Skeletal muscle tissue (tissue), 4 donors: ENCODE results near the gene TBCD. TPM values are rescaled to one million over a fixed set of nuclear protein-coding genes. Genes with fewer than 3 reads are reported as not detected.

Experiments used
- H3K27ac ChIP-seq: one replicate; pipeline ENCODE4 v1.7.0; 2013; ENCODE audit warnings: mild to moderate bottlenecking, low read depth, low read length, inconsistent platforms
- H3K27me3 ChIP-seq, 3 donors: one replicate each; pipeline ENCODE4 v1.7.0; 2013; ENCODE audit warnings: low read length in 3 of 3; ENCODE audit not compliant: control insufficient read depth in 3 of 3, insufficient read depth in 3 of 3
- H3K36me3 ChIP-seq, 3 donors: one replicate each; pipeline ENCODE4 v1.7.0; 2013; ENCODE audit warnings: low read length in 3 of 3; ENCODE audit not compliant: control insufficient read depth in 3 of 3, insufficient read depth in 3 of 3
- H3K4me1 ChIP-seq, 3 donors: one replicate each; pipeline ENCODE4 v1.7.0; 2013; ENCODE audit warnings: low read length in 3 of 3, mild to moderate bottlenecking in 3 of 3; ENCODE audit not compliant: control insufficient read depth in 3 of 3, insufficient read depth in 3 of 3
- H3K4me3 ChIP-seq, 3 donors: one replicate each; pipeline ENCODE4 v1.7.0; 2013; ENCODE audit warnings: low read length in 3 of 3
- H3K9ac ChIP-seq, 3 donors: one replicate each; pipeline ENCODE4 v1.7.0; 2013; ENCODE audit warnings: low read length in 3 of 3, mild to moderate bottlenecking in 3 of 3, moderate library complexity in 2 of 3, low read depth in 1 of 3
- H3K9me3 ChIP-seq, 3 donors: one replicate each; pipeline ENCODE4 v1.7.0; 2013; ENCODE audit warnings: low read length in 3 of 3; ENCODE audit not compliant: control insufficient read depth in 3 of 3
- total RNA-seq: library from RNA; depleted of rRNA; stranded (reverse); fragments of >200 nt; gene quantifications from one replicate; pipeline ENCODE4 v1.2.3, GENCODE V29; 2014
- donor health status: Osteomylitis.

The TBCD gene
- total RNA-seq, 1 donor from 2014 or later: 27.1 TPM

- no peak overlapping the region for H3K4me3 ChIP-seq
- no peaks in the 10 kb centered on the region for H3K9me3 ChIP-seq
- peaks cover 18 to 19% (median 19%) of the 10 kb centered on the region in 3 donors for H3K4me1 ChIP-seq
- no peak overlapping the region for H3K27ac ChIP-seq
- H3K9ac ChIP-seq: no peak overlapping the region
- no peaks in the 10 kb centered on the region for H3K27me3 ChIP-seq
- peaks cover 10 to 16% (median 16%) of the 10 kb centered on the region in 3 donors for H3K36me3 ChIP-seq
Observed at GRCh38 chr17:82800885-82801284, 49.0 kb downstream of the TBCD start.

GRCh38 chr17:82801377-82801970 is 49.6 kb downstream of the TBCD start:
- Histone ChIP-seq H3K36me3 (peaks cover 10 to 18% (median 16%) of the 10 kb centered on the region in 3 donors), H3K9me3 (no peaks in the 10 kb centered on the region), H3K27ac (no peak overlapping the region), H3K4me3 (no peak overlapping the region), H3K4me1 (peaks cover 19 to 25% (median 23%) of the 10 kb centered on the region in 3 donors), H3K9ac (no peak overlapping the region), H3K27me3 (no peaks in the 10 kb centered on the region)

- peaks cover 10 to 18% (median 16%) of the 10 kb centered on the region in 3 donors for H3K36me3 ChIP-seq
- no peak overlapping the region for H3K27ac ChIP-seq
- no peak overlapping the region for H3K9ac ChIP-seq
- peaks cover 21 to 27% (median 25%) of the 10 kb centered on the region in 3 donors for H3K4me1 ChIP-seq
- H3K27me3 ChIP-seq: no peaks in the 10 kb centered on the region
- H3K4me3 ChIP-seq: no peak overlapping the region
- no peaks in the 10 kb centered on the region for H3K9me3 ChIP-seq
Observed at GRCh38 chr17:82802075-82802780, 50.4 kb downstream of the TBCD start.

DNA sequence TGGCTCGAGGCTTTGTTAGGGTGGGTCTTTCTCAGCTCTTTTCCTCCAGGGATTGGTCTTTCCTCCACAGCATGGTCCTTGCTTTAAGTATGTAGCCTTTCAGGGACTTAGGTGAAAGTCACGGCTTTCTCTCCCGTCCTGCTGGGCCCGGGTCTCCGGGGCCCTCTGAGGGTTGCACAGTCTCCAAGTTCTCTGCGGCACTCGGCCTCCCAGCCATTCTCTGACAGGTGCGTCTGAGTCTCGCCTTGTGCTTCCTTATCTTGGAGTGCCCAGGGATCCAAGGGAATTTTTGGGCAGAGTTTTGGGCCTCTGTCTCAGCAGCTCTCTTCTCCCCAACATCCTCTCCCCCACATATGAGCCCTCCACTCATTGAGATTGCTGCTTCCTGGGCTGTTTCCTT is 51.3 kb downstream of the TBCD start:
- H3K36me3 ChIP-seq: peaks cover 14 to 23% (median 16%) of the 10 kb centered on the region in 3 donors
- H3K9ac ChIP-seq: no peak overlapping the region
- H3K27ac ChIP-seq: no peak overlapping the region
- no peaks in the 10 kb centered on the region for H3K27me3 ChIP-seq
- H3K9me3 ChIP-seq: no peaks in the 10 kb centered on the region
- H3K4me1 ChIP-seq: peaks cover 21 to 29% (median 25%) of the 10 kb centered on the region in 3 donors
- no peak overlapping the region for H3K4me3 ChIP-seq

DNA sequence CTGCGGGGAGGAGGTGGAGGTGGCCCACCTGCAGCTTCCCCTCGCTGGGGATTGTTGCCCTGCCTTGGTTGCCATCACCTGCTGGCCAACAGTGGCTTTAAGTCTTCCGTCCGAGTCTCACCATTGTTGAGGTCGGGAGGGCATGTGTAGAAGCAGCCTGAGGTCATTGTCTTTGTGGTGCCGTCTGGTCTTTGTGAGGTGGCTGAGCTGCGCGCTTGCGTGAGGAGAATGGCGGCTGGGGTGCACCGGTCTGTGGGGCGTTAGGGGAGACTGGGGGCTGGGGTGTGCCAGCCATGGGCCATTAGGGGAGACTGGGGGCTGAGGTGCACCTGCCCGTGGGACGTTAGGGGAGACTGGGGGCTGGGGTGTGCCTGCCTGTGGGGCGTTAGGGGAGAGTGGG is 51.7 kb downstream of the TBCD start:
- Histone ChIP-seq H3K27me3 (no peaks in the 10 kb centered on the region), H3K4me1 (peaks cover 21 to 29% (median 25%) of the 10 kb centered on the region in 3 donors), H3K9ac (no peak overlapping the region), H3K9me3 (no peaks in the 10 kb centered on the region), H3K27ac (no peak overlapping the region), H3K36me3 (peaks cover 11 to 20% (median 16%) of the 10 kb centered on the region in 3 donors), H3K4me3 (no peak overlapping the region)

DNA sequence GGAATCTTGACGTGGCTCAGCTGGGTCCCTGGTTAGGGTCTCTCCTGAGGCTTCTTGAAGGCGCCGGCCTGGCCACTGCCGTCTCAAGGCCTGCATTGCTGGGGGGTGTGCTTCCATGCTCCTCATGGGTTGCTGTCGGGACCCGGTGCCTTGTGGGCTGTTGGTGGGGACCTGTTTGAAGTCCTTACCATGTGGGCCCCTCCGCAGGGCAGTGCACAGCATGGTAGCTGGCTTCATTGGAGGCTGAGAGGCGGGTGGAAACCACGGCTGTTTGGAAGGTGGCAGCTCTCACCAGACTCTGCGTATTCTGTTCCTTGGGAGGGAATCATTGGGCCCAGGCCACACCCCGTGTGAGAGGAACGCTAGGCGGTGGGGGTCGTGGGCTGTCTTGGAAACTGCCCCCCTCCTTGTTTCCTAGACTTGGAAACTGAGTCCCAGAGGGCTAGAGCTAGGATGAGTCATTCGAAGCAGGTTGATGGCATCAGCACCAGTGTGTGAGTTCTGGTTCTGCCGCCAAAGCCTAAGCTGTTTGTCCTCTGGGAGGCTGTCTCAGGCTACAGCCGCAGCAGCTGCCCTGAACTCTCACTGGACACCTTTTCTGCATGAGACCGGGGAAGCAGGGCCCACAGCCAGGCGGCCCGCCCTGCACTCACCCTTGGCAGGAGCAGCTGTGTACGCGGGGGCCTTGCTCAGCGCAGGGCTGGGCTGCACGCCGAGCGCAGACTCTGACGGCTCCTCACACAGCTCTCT is 52.8 kb downstream of the TBCD start:
- H3K9ac ChIP-seq: peak overlapping the region; percentile 56 to 66 (median 65)
- peaks cover 21 to 29% (median 25%) of the 10 kb centered on the region in 3 donors for H3K4me1 ChIP-seq
- peaks cover 9 to 17% (median 15%) of the 10 kb centered on the region in 3 donors for H3K36me3 ChIP-seq
- no peaks in the 10 kb centered on the region for H3K27me3 ChIP-seq
- H3K4me3 ChIP-seq: peak overlapping the region in 2 of 3 donors; percentile 32 to 36
- H3K9me3 ChIP-seq: no peaks in the 10 kb centered on the region
- H3K27ac ChIP-seq: peak overlapping the region; percentile 84

GRCh38 chr17:82805254-82805653 is 53.4 kb downstream of the TBCD start:
- Histone ChIP-seq H3K4me1 (peaks cover 21 to 29% (median 25%) of the 10 kb centered on the region in 3 donors), H3K4me3 (peak overlapping the region in 2 of 3 donors; percentile 32 to 41), H3K27ac (peak overlapping the region; percentile 84), H3K27me3 (no peaks in the 10 kb centered on the region), H3K9ac (peak overlapping the region; percentile 56 to 66 (median 63)), H3K9me3 (no peaks in the 10 kb centered on the region), H3K36me3 (peaks cover 9 to 14% (median 12%) of the 10 kb centered on the region in 3 donors)

DNA sequence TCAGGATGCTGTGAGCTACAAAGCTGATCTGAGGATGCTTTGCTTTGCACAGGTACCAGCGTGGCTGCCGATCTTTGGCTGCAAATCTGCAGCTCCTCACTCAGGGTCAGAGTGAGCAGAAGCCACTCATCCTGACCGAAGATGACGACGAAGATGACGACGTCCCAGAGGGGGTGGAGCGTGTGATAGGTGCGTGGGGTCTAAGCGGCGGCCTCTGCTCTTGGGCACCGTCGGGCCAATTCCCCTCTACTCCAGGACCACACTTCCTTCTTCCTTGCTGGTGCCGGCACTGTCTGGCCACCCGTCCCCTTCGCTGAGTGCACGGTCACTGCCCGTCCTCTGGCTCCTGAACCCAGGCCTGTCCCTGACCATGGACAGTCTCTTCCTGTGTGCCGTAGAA is 54.0 kb downstream of the TBCD start:
- Histone ChIP-seq H3K9ac (no peak overlapping the region), H3K27me3 (no peaks in the 10 kb centered on the region), H3K9me3 (no peaks in the 10 kb centered on the region), H3K27ac (peak overlapping the region; percentile 9), H3K4me3 (no peak overlapping the region), H3K4me1 (peaks cover 21 to 29% (median 25%) of the 10 kb centered on the region in 3 donors), H3K36me3 (peaks cover 7 to 15% (median 14%) of the 10 kb centered on the region in 3 donors)

DNA sequence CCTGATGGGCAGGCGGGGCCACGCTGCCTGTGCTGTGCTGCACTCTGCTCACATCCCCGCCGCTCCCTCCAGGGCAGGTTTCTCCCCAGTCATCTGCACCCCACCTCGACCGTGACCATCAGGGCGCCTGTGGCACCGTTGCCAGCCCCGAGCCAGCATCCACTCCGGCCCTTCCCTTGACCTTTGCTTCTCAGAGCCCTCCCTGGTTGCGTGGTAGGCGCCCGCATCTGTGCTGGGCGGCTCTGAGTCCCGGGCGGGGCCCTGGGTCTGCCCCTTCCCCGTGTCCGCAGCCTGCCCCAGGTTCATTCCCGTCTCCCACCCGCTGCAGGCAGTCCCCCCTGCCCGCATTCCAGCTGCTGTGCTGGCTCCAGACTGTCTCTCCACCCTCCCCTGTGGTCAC is 54.8 kb downstream of the TBCD start:
- peaks cover 21 to 29% (median 25%) of the 10 kb centered on the region in 3 donors for H3K4me1 ChIP-seq
- H3K9ac ChIP-seq: peak overlapping the region in 1 of 3 donors; percentile 16
- no peaks in the 10 kb centered on the region for H3K9me3 ChIP-seq
- peak overlapping the region; percentile 9 for H3K27ac ChIP-seq
- H3K4me3 ChIP-seq: no peak overlapping the region
- H3K27me3 ChIP-seq: no peaks in the 10 kb centered on the region
- peaks cover 10 to 21% (median 18%) of the 10 kb centered on the region in 3 donors for H3K36me3 ChIP-seq
